Tibial nerve (tissue), 3 donors: Measurements from ENCODE around the gene SLC7A1.

ENCODE experiments used
- CTCF ChIP-seq, 5 experiments: fragments of 200-600 bp in 3 of 5; fragments of 450-650 bp in 2 of 5; sonication (generic) in 3 of 5; IDR thresholded peaks; one replicate each; pipeline ENCODE4 v1.5.1; 2016 to 2019; ENCODE audit warnings: antibody characterized with exemption in 5 of 5, mild to moderate bottlenecking in 3 of 5, moderate library complexity in 2 of 5
- POLR2A ChIP-seq, 2 donors: fragments of 450-650 bp; IDR thresholded peaks; one replicate each; pipeline ENCODE4 v1.6.1; 2017; ENCODE audit warnings: antibody characterized with exemption in 2 of 2, mild to moderate bottlenecking in 2 of 2, moderate library complexity in 2 of 2

GRCh38 chr13:29595380-29596063 is at the start of gene SLC7A1:
- TF ChIP-seq POLR2A (IDR thresholded peaks at IDR 0.05): peak in 1 of 2 donors; percentile 12
- TF ChIP-seq CTCF (IDR thresholded peaks at IDR 0.05): peak in 1 of 5 experiments; percentile 13
